PC-3 (cell line): ENCODE measurements around the gene PRKAR1B. TPM values are rescaled to one million over a fixed set of nuclear protein-coding genes. Genes with fewer than 3 reads are reported as not detected.

ENCODE experiments used
- ATAC-seq: fragments of 200-7000 bp; cut with Tn5 transposase; 2 replicates; pipeline ENCODE4 v1.9.1; 2020; ENCODE audit warnings: mild to moderate bottlenecking, moderate library complexity
- BruUV-seq: library from RNA; stranded (reverse); fragments of 400-500 nt; replicated peaks from 2 replicates; lab custom pipeline; 2021; lab: Mats Ljungman, UMichigan
- CTCF ChIA-PET: fragments of 300-600 bp; sonication (Branson Sonifier 250); formaldehyde crosslinking; loops from one replicate; lab custom pipeline; 2022; ENCODE audit warnings: antibody characterized with exemption; lab: Charles Lee
- POLR2A ChIA-PET: fragments of 300-600 bp; sonication (Branson Sonifier 250); formaldehyde crosslinking; loops from one replicate; lab custom pipeline; 2022; ENCODE audit warnings: antibody characterized with exemption; ENCODE audit not compliant: unreplicated experiment; lab: Charles Lee
- DNase-seq: peaks from one replicate; pipeline ENCODE4 v3.0.0-alpha.2; 2015
- H2AFZ ChIP-seq: fragments of 300-600 bp; sonication (generic); 2 replicates; pipeline ENCODE4 v1.6.0; 2016; ENCODE audit warnings: antibody characterized with exemption, low read length
- H3F3A ChIP-seq: fragments of 300-600 bp; sonication (generic); one replicate; pipeline ENCODE4 v1.6.0; 2017; ENCODE audit warnings: antibody characterized with exemption, low read length, control low read depth, mild to moderate bottlenecking; ENCODE audit not compliant: unreplicated experiment
- H3K27ac ChIP-seq: fragments of 300-600 bp; sonication (generic); 2 replicates; pipeline ENCODE4 v1.5.1; 2016; ENCODE audit warnings: mild to moderate bottlenecking, low read length
- H3K27me3 ChIP-seq: fragments of 300-600 bp; sonication (generic); 2 replicates; pipeline ENCODE4 v1.6.1; 2016; ENCODE audit warnings: low read length, mixed read lengths
- H3K36me3 ChIP-seq: fragments of 300-600 bp; sonication (generic); 2 replicates; pipeline ENCODE4 v1.6.1; 2016; ENCODE audit warnings: low read depth, mixed run types, low read length, mixed read lengths
- H3K4me1 ChIP-seq: fragments of 300-600 bp; sonication (generic); 2 replicates; pipeline ENCODE4 v1.5.1; 2016; ENCODE audit warnings: low read length; ENCODE audit not compliant: insufficient read depth
- H3K4me2 ChIP-seq: fragments of 300-600 bp; sonication (generic); 2 replicates; pipeline ENCODE4 v1.6.0; 2016; ENCODE audit warnings: low read length
- H3K4me3 ChIP-seq: fragments of 300-600 bp; sonication (generic); 2 replicates; pipeline ENCODE4 v1.5.1; 2016; ENCODE audit warnings: mild to moderate bottlenecking, low read length, mixed read lengths
- H3K79me2 ChIP-seq: fragments of 300-600 bp; sonication (generic); 2 replicates; pipeline ENCODE4 v1.6.1; 2017; ENCODE audit warnings: low read length, mixed read lengths
- H3K9ac ChIP-seq: fragments of 300-600 bp; sonication (generic); 2 replicates; pipeline ENCODE4 v1.6.0; 2016; ENCODE audit warnings: mild to moderate bottlenecking, low read length
- H3K9me2 ChIP-seq: fragments of 300-600 bp; sonication (generic); replicated peaks from 2 replicates; pipeline ENCODE4 v1.6.1; 2016; ENCODE audit warnings: mixed run types, low read length, mixed read lengths
- H3K9me3 ChIP-seq: fragments of 300-600 bp; sonication (generic); 2 replicates; pipeline ENCODE4 v1.6.1; 2016; ENCODE audit warnings: low read length, mixed read lengths
- H4K20me1 ChIP-seq: fragments of 300-600 bp; sonication (generic); 2 replicates; pipeline ENCODE4 v1.6.1; 2016; ENCODE audit warnings: low read length, mixed read lengths
- EZH2 ChIP-seq: fragments of 300-600 bp; sonication (generic); IDR thresholded peaks from one replicate; pipeline ENCODE4 v1.6.1; 2017; ENCODE audit warnings: antibody characterized with exemption, mild to moderate bottlenecking, low read length; ENCODE audit not compliant: unreplicated experiment
- EZH2phosphoT487 ChIP-seq: fragments of 300-600 bp; sonication (generic); IDR thresholded peaks from 2 replicates; pipeline ENCODE4 v1.6.1; 2018; ENCODE audit warnings: mild to moderate bottlenecking, antibody characterized with exemption, low read length, borderline replicate concordance
- intact Hi-C: fragments of 100-400 bp; cut with micrococcal nuclease; formaldehyde crosslinking; loops from 2 replicates; pipeline ENCODE4 v1.9.0; 2023
- total RNA-seq: library from RNA; depleted of rRNA; stranded (reverse); fragments of >200 nt; gene quantifications from 2 replicates; pipeline ENCODE4 v1.2.3, GENCODE V29; 2014
- TF ChIP-seq, protein P1 (sequence below): fragments of 300-600 bp; sonication (generic); conservative IDR thresholded peaks from 2 replicates; pipeline ENCODE4 v1.5.1; 2017; ENCODE audit warnings: antibody characterized with exemption, low read depth, mild to moderate bottlenecking, low read length

PRKAR1B gene
- total RNA-seq, 1 experiment from 2014 or later, result 15.6 TPM

- TF ChIP-seq, protein P1, sequence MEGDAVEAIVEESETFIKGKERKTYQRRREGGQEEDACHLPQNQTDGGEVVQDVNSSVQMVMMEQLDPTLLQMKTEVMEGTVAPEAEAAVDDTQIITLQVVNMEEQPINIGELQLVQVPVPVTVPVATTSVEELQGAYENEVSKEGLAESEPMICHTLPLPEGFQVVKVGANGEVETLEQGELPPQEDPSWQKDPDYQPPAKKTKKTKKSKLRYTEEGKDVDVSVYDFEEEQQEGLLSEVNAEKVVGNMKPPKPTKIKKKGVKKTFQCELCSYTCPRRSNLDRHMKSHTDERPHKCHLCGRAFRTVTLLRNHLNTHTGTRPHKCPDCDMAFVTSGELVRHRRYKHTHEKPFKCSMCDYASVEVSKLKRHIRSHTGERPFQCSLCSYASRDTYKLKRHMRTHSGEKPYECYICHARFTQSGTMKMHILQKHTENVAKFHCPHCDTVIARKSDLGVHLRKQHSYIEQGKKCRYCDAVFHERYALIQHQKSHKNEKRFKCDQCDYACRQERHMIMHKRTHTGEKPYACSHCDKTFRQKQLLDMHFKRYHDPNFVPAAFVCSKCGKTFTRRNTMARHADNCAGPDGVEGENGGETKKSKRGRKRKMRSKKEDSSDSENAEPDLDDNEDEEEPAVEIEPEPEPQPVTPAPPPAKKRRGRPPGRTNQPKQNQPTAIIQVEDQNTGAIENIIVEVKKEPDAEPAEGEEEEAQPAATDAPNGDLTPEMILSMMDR, result no peak
- TF ChIP-seq EZH2phosphoT487, result no peak
- intact Hi-C loops, result no loop called here
- no peaks in the 10 kb centered on the region for H3K9me3 ChIP-seq
- no peaks in the 10 kb centered on the region for H4K20me1 ChIP-seq
- no peak overlapping the region for H3K4me2 ChIP-seq
- no peaks in the 10 kb centered on the region for H3K36me3 ChIP-seq
- ChIA-PET CTCF (no interaction called here), POLR2A (no interaction called here)
- H3F3A ChIP-seq, result no peaks in the 10 kb centered on the region
- H3K4me3 ChIP-seq, result no peak overlapping the region
- H2AFZ ChIP-seq, result no peak overlapping the region
- H3K9ac ChIP-seq, result no peak overlapping the region
- DNase-seq (no peak), ATAC-seq (no peak)
- no peaks in the 10 kb centered on the region for H3K9me2 ChIP-seq
- H3K27me3 ChIP-seq, result no peaks in the 10 kb centered on the region
- no peaks in the 10 kb centered on the region for H3K79me2 ChIP-seq
- H3K27ac ChIP-seq, result no peak overlapping the region
- no peaks in the 10 kb centered on the region for H3K4me1 ChIP-seq
- no TSS peak for BruUV-seq
These were observed 149.2 kb downstream of the PRKAR1B start for GRCh38 chr7:577741-578370.

DNA sequence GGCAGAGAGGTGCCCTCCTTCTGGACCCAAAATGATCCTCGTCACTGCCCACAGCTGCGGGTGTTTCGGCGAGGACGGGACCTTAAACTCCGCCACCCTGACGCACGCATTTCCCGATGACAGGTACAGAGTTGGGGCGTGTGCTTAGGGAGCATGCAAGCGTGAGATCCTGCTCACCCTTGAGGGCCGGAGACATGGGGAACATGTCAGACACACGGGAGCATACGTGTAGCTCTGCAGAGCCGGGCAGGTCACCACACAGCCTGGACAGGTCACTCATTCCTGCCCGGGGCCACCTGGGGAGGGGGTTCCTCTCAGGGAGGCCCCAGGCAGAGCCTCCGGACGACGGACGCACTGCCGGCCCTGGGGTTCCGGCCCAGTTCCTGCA, 149.8 kb downstream of the PRKAR1B start:
- H3K4me3 ChIP-seq, result no peak overlapping the region
- no peaks in the 10 kb centered on the region for H3K9me3 ChIP-seq
- DNase-seq, result no peak
- H2AFZ ChIP-seq, result no peak overlapping the region
- H3K36me3 ChIP-seq, result no peaks in the 10 kb centered on the region
- no TSS peak for BruUV-seq
- no peaks in the 10 kb centered on the region for H3F3A ChIP-seq
- intact Hi-C loops, result no loop called here
- H3K9me2 ChIP-seq, result no peaks in the 10 kb centered on the region
- ChIA-PET POLR2A (no interaction called here), CTCF (no interaction called here)
- no peak overlapping the region for H3K27ac ChIP-seq
- no peak overlapping the region for H3K9ac ChIP-seq
- H3K27me3 ChIP-seq, result no peaks in the 10 kb centered on the region
- no peaks in the 10 kb centered on the region for H4K20me1 ChIP-seq
- no peak overlapping the region for H3K4me2 ChIP-seq
- no peak for ATAC-seq
- H3K4me1 ChIP-seq, result no peaks in the 10 kb centered on the region
- TF ChIP-seq, protein P1, result no peak
- TF ChIP-seq EZH2, result no peak
- no peak for TF ChIP-seq EZH2phosphoT487
- H3K79me2 ChIP-seq, result no peaks in the 10 kb centered on the region

GRCh38 chr7:576524-577277, 150.4 kb downstream of the PRKAR1B start:
- Histone ChIP-seq H3K36me3 (no peaks in the 10 kb centered on the region), H3K9me3 (no peaks in the 10 kb centered on the region), H3K79me2 (no peaks in the 10 kb centered on the region), H3K9ac (no peak overlapping the region), H3K4me1 (no peaks in the 10 kb centered on the region), H3K27ac (no peak overlapping the region), H3K4me3 (no peak overlapping the region), H3K9me2 (no peaks in the 10 kb centered on the region), H3K4me2 (no peak overlapping the region), H2AFZ (no peak overlapping the region), H3F3A (no peaks in the 10 kb centered on the region), H3K27me3 (no peaks in the 10 kb centered on the region), H4K20me1 (no peaks in the 10 kb centered on the region)
- no TSS peak for BruUV-seq
- no peak for ATAC-seq
- TF ChIP-seq EZH2 (no peak), EZH2phosphoT487 (no peak)
- TF ChIP-seq, protein P1, result no peak
- intact Hi-C loops, result no loop called here
- POLR2A ChIA-PET, result interaction anchor here (0.6 kb wide), 1 partner anchor 59 kb away, joined by 4 read pairs; no protein-coding TSS in a partner anchor
- no peak for DNase-seq
- CTCF ChIA-PET, result no interaction called here
